HepG2 (cell line): ENCODE data around the gene TENT5A. TPM values are rescaled to one million over a fixed set of nuclear protein-coding genes. Genes with fewer than 3 reads are reported as not detected.

Experiments
- AHDC1 ChIP-seq: sonication (generic); formaldehyde crosslinking; IDR thresholded peaks from 2 replicates; pipeline ENCODE4 v1.5.1; 2020; ENCODE audit warnings: mild to moderate bottlenecking, missing genetic modification reagents, borderline replicate concordance
- E2F5 ChIP-seq: sonication (generic); formaldehyde crosslinking; conservative IDR thresholded peaks from 2 replicates; pipeline ENCODE4 v1.4.0; 2020; ENCODE audit warnings: missing genetic modification reagents
- EHMT2 ChIP-seq: fragments of 200-600 bp; sonication (generic); IDR thresholded peaks from 2 replicates; pipeline ENCODE4 v1.7.0; 2017; ENCODE audit warnings: antibody characterized with exemption, low read depth, low read length, borderline replicate concordance
- FOXP4 ChIP-seq: sonication (generic); formaldehyde crosslinking; IDR thresholded peaks from 2 replicates; pipeline ENCODE4 v1.4.0; 2020; ENCODE audit warnings: missing genetic modification reagents
- HNF1A ChIP-seq, 2 experiments: sonication (generic) in 1 of 2; formaldehyde crosslinking in 1 of 2; IDR thresholded peaks; 2 replicates each; pipeline versions ENCODE4 v1.4.0 to v1.6.1; 2016 to 2020; ENCODE audit warnings: borderline replicate concordance in 1 of 2, low read depth in 1 of 2, mild to moderate bottlenecking in 1 of 2, missing genetic modification reagents in 1 of 2
- TARDBP ChIP-seq: sonication (generic); formaldehyde crosslinking; IDR thresholded peaks from 2 replicates; pipeline ENCODE4 v1.8.0; 2022; ENCODE audit warnings: mild to moderate bottlenecking, missing genetic modification reagents
- ZBTB7B ChIP-seq: sonication (generic); formaldehyde crosslinking; IDR thresholded peaks from 2 replicates; pipeline ENCODE4 v1.4.0; 2020; ENCODE audit warnings: missing genetic modification reagents
- ZMAT3 ChIP-seq: sonication (generic); formaldehyde crosslinking; conservative IDR thresholded peaks from 2 replicates; pipeline ENCODE4 v1.7.0; 2021; ENCODE audit warnings: missing genetic modification reagents
- ZNF562 ChIP-seq: sonication (generic); formaldehyde crosslinking; IDR thresholded peaks from 2 replicates; pipeline ENCODE4 v1.8.0; 2022; ENCODE audit warnings: missing genetic modification reagents, borderline replicate concordance
- ZNF691 ChIP-seq: sonication (generic); formaldehyde crosslinking; IDR thresholded peaks from 2 replicates; pipeline ENCODE4 v1.4.0; 2020; ENCODE audit warnings: missing genetic modification reagents, low read depth, mild to moderate bottlenecking, borderline replicate concordance
- ZNF710 ChIP-seq: sonication (generic); formaldehyde crosslinking; IDR thresholded peaks from 2 replicates; pipeline ENCODE4 v1.5.0; 2020; ENCODE audit warnings: mild to moderate bottlenecking, missing genetic modification reagents, borderline replicate concordance
- polyA plus RNA-seq, 8 experiments: library from polyadenylated mRNA; depleted of rRNA in 3 of 8; stranded (reverse) in 7 of 8; unstranded in 1 of 8; fragments of >200 nt; fragmentation: Illumina TruSeq in 4 of 8; extraction: Trizol in 4 of 8; gene quantifications; 2 replicates each; pipeline versions ENCODE4 v1.2.1 to v1.2.3, GENCODE V29; 2011 to 2016; ENCODE audit warnings: low read depth in 4 of 8, missing spikeins in 1 of 8, mixed read lengths in 1 of 8; ENCODE audit not compliant: insufficient read depth in 1 of 8
- total RNA-seq, 5 experiments: library from RNA; depleted of rRNA; stranded (reverse); fragments of >200 nt; fragmentation: Illumina TruSeq; extraction: Trizol; gene quantifications; 2 replicates each; pipeline ENCODE4 v1.2.3, GENCODE V29; 2016; ENCODE audit warnings: low read depth in 1 of 5

Gene TENT5A
- total and polyA plus RNA-seq, 2 of the 13 experiments (the other 11 are each of a cell fraction or from before 2014, with no cell fraction given) = 8.0 to 13.8 TPM

GRCh38 chr6:81766482-81767069 lies 14.1 kb upstream of the TENT5A start (continued):
- TF ChIP-seq AHDC1 (peak; percentile 56; the same call in 1 of the 2 replicates), ZMAT3 (CRISPR knock-in tag) (no peak), EHMT2 (no peak), HNF1A (IDR thresholded peaks at IDR 0.05; ENCODE audit: low read depth) (peak; percentile 82), HNF1A (CRISPR knock-in tag; IDR thresholded peaks at IDR 0.05; ENCODE audit: borderline replicate concordance) (peak; percentile 88; the same call in 1 of the 2 replicates), ZBTB7B (no peak), ZNF562 (CRISPR knock-in tag) (no peak), FOXP4 (CRISPR knock-in tag) (peak; percentile 43; the same call in 1 of the 2 replicates), E2F5 (CRISPR knock-in tag) (no peak), ZNF710 (0 out of 2 replicates have a peak, but pooled peaks have one; percentile 22), TARDBP (CRISPR knock-in tag) (peak; percentile 35; the same call in 1 of the 2 replicates), ZNF691 (CRISPR knock-in tag) (no peak)
